ENCODE measurements around the gene RBMS3.
A peak's percentile ranks its signal among the peaks of the same experiment; 100 is the strongest.
"Not testable (repeated sequence)": the region's sequence is repeated elsewhere in the genome, so short reads cannot be mapped to it uniquely, and the experiment has no call there.

The RBMS3 gene

DNA sequence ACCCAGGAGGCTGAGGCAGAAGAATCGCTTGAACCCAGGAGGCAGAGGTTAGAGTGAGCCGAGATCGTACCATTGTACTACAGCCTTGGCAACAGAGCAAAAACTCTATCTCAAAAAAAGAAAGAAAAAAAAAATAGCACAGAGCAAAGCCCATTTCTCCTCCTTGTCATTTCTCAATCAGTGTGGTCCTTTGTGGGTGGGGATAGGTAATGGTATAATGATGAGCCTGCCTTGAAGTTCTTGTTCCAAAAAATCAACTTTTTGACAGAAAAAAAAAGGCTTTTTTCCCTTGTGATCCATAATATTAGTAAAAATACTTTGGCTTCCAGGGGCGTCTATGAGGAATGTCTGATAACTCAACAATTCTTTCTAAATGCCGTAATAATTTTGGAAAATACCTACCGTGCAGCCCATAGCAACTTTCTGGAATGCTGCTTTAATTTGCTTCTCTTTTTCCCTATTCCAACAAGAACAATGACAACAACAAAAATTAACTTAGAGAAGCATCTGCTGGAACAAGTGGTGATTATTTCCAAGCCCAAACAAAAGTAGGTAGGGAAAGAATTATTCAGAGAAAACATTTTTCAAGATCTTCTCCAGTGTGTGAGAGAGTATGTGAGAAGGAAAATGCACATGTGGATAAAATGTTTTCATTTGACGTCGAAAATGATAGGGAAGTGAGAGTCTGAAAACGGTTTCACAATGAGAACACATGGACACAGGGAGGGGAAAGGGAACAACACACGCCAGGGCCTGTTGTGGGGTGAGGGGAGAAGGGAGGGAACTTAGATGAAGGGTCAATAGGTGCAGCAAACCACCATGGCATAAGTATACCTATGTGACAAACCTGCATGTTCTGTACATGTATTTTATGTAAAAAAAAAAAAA, 337.8 kb downstream of the RBMS3 start:
- peak; percentile 64 for DNase-seq (ENCODE audit: low read depth)

- no peak for DNase-seq (ENCODE audit: low read depth)
Measured at GRCh38 chr3:29619676-29620075, 338.8 kb downstream of the RBMS3 start.

DNA sequence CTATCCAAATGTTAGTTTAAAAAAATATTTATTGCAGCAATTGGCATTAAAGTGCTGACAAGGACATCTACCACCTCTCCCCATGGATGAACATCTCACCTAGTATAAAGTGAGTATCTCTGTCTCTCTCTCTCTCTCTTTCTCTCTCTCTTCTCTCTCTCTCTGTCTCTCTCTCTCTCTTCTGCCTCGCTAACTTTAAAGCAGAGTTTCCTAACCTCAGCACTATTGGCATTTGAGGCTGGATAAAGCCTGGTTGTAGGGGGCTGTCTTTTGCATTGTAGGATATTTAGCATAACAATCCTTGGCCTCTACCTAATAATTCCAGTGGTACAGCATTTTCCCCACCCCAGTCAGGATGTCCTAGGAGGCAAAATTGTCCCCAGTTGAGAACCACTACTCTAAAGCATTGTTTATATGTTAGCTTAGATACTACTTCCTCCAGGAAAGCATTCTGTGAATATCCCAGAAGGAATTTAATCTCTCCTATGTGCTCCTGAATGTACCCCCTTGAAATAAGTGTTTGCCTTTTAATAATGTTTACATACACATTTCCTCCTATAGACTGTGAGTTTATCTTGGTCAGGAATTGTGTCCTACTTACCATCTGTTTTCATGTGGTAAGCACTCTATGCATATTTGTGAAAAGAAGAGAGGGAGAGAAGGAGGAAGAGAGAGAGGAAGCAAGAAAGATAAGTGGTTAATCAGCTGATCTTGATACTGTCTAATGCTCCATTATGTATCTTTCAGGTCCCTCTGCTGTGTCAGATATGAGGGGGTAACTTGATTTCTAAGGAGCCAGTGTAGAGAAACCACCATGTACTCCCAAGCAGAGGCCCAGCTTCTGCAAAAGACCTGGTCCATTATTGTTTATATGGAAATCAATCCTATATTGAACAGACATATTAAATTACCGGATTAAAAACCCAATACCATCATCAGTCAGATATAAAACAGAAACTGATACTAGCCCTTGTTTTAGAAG, 346.6 kb downstream of the RBMS3 start:
- no peak for DNase-seq (ENCODE audit: low read depth)

GRCh38 chr3:29628795-29629194, 347.9 kb downstream of the RBMS3 start:
- no peak for DNase-seq (ENCODE audit: low read depth)

DNA sequence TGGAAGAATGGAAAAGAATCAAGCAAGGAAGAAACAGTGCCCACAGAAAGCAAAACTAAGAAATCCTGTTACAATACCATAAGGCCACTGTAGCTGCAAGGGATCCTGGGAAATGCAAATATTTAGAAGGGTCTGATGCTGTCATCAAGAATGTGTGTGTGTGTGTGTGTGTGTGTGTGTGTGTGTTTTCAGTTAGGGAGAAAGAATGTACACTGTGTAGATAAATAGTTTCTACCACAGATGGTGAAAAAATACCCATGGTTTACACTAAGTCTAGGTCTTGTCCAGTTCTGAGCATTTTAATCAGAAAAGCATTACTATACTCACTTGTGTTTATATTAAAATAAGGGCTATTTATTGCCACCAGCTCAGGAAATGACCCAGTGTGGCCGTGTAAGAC, 355.0 kb downstream of the RBMS3 start:
- no peak for DNase-seq (ENCODE audit: low read depth)

- DNase-seq (ENCODE audit: low read depth), result no peak
Measured at GRCh38 chr3:29637068-29637467, 356.2 kb downstream of the RBMS3 start.

GRCh38 chr3:29639578-29640290, 358.9 kb downstream of the RBMS3 start:
- DNase-seq (ENCODE audit: low read depth), result peak; percentile 38

DNA sequence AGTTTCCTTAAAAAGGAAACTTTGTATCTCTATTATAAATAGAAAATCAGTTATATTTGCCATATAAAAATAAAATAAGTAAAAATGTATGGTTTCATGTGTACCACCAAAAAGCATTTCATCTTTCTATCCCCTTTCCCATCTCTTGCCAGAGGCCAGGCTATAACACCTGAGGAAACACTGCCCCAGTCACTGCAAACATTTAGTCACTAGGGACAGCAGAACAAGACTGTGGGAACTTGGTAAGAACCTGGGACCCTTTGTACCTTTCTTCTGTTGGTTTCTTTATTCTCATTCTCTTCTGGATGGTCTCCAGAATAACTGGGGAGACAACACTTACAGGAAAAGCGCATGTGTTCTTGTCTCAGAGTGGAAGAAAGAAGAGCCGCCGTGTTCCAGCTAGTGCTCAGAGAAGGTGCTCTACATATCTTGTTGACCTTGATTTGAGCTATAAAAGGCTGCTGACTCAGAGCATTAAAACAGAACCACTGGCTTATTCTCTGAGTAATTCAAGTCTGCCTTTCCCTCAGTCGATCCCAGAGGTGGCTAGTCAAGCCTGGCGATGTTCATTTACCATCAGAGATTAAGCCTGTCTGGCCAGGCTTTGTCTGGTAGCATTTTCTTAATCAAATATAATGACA, 361.6 kb downstream of the RBMS3 start:
- DNase-seq (ENCODE audit: low read depth), result peak; percentile 96

GRCh38 chr3:29643034-29643425, 362.2 kb downstream of the RBMS3 start:
- DNase-seq (ENCODE audit: low read depth), result no peak

DNA sequence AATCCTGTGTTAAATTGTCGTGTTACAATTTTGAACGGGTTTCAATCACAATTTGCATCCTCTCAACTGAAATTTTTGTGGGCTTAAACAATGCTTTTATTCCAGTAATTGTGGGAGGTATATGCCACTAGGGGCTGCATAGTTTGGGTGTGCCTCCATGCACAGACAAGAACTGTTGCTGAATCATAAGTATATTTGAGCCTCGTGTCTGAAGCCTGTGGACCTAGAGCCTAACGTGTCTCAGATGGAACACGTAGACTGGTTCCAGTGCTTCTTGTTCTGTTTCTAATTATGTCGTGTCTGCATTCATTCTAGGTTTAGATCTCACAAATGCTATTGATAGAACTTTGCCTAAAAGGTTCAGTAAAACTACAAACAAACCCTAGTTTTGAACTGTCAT, 363.4 kb downstream of the RBMS3 start:
- peak; percentile 10 for DNase-seq (ENCODE audit: low read depth)

DNA sequence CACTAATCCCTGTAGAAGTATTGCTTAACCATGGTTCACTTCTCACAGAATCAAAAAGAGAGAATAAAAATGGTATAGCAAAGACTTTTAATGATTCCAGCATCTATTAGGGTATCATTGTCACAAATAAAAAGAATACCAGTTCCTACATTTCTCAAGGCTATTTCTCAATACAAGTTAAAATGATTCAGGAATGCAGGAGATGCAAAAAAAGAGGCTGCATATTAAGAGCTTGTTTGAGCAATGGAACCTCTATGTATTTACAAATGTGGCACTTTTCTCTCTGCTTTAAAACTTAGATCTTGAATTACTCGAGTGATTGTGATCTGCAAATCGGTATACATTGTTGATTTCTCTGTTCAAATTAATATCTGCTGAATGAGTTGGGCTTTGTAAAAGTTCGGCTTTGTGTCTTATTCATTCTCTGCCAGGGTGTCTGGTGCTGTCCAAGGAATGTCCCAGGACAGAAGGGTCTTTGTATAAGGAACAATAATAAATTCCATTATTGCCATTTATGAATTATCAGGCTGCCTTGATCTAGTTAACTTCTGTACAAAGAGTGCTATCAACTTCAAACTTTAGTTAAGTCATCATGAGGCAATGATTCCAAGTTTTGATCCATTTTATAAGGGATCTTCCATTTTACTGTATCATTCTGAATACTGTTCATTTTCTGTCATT, 364.2 kb downstream of the RBMS3 start:
- peak; percentile 29 for DNase-seq (ENCODE audit: low read depth)

- no peak for DNase-seq (ENCODE audit: low read depth)
Measured at GRCh38 chr3:29646043-29646442, 365.2 kb downstream of the RBMS3 start.

GRCh38 chr3:29649815-29650547, 369.1 kb downstream of the RBMS3 start:
- DNase-seq (ENCODE audit: low read depth), result peak; percentile 65

DNA sequence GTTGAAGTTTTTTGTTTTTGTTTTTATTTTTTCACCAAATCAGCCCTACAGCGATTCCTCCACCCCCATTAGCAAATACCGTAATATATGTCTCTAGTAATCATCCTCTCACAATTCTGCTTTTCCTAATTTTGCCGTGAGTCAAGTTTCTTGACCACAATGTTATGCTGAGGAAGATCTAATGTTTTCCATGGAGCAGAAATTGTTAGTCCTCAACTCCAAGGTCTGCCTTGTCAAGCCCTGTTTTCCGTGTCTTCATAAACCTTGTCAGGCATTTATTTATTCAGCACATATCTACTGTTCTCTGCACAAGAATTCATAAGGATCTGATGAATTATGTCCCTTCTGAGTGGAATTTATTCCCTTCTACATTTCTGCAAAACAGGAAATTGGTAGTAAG, 372.8 kb downstream of the RBMS3 start:
- peak; percentile 53 for DNase-seq (ENCODE audit: low read depth)

GRCh38 chr3:29655015-29655747, 374.3 kb downstream of the RBMS3 start:
- DNase-seq (ENCODE audit: low read depth), result peak; percentile 46

DNA sequence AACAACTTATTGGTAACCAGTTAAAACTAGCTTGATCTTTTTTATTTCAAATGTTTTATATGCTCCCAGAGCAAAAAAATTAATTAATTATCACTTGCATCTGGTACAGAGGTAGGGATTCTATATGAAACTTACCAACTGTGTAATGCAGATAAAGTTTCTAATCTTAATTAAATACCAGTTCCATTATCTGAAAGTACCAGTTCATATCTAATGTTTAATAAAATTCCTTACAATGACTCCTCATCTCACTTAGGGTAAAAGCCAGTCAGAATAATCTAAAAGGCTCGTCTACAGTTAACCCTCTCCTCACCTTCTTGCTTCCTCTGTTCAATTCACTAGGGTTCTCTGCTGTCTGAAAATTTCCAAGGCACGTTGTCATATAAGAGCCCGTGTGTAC, 384.8 kb downstream of the RBMS3 start:
- DNase-seq (ENCODE audit: low read depth), result no peak

- no peak for DNase-seq (ENCODE audit: low read depth)
Measured at GRCh38 chr3:29668233-29668632, 387.4 kb downstream of the RBMS3 start.

DNA sequence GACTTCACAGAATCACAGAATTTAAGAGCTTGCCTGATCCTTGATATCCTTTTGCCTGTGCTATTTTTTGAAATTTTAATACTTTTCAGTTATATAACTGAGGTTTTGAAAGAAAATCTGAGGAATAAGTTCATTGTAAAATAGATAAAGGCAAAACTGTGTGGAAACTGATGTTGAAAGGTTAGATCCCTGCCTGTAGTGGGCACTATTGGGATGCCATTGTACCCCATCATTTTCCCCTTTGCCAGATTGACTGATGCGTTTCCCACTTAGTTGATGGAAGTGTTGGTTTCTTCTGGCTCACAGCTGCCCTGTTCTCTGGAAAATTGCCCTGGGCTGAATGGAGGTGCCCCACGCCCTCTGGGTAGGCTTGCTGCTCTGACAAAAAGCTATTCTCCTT, 387.9 kb downstream of the RBMS3 start:
- DNase-seq (ENCODE audit: low read depth), result no peak

GRCh38 chr3:29670476-29670875, 389.6 kb downstream of the RBMS3 start:
- DNase-seq (ENCODE audit: low read depth), result not testable (repeated sequence)

DNA sequence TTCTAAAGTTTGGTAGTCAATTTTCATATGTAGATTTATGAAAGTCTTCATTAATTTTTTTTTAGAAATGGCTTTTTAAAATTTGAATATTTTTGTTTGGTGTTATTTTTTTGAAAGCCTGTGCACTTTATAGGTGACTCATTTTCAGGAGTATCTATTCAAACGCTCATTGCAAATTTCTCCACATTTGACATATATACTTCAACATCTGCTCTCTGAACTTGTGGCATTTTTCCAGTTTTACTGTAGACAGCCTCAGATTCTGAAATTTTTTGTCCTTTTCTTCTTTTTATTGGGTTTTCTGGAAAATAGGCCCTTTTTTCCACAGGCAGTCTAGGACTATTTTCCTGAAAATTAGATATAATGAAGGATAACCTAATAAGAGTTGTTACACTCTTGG, 396.6 kb downstream of the RBMS3 start:
- DNase-seq (ENCODE audit: low read depth), result no peak

All from amniotic epithelial cell (primary cell).